Spleen (tissue), 11 donors: ENCODE data around the gene PDZD2. TPM values are rescaled to one million over a fixed set of nuclear protein-coding genes. Genes with fewer than 3 reads are reported as not detected.

Experiments used
- DNase-seq: peaks from one replicate; pipeline ENCODE4 v3.0.0-alpha.2; 2020
- H3K27ac ChIP-seq, 8 donors: fragments of 200-600 bp; sonication (generic) in 7 of 8; 1 replicate in 4 of 8; 2 replicates in 4 of 8; pipeline versions ENCODE4 v1.5.0 to v1.8.0; 2016 to 2021; ENCODE audit warnings: inconsistent platforms in 4 of 8, mild to moderate bottlenecking in 4 of 8, moderate library complexity in 1 of 8
- H3K27me3 ChIP-seq, 7 donors: fragments of 200-600 bp; sonication (generic) in 6 of 7; replicated peaks in 1 of 7; 1 replicate in 4 of 7; 2 replicates in 3 of 7; pipeline versions ENCODE4 v1.5.0 to v1.8.0; 2016 to 2021; ENCODE audit warnings: inconsistent platforms in 3 of 7, mild to moderate bottlenecking in 1 of 7
- H3K36me3 ChIP-seq, 6 donors: fragments of 200-600 bp; sonication (generic) in 5 of 6; 1 replicate in 4 of 6; 2 replicates in 2 of 6; pipeline versions ENCODE4 v1.5.0 to v1.8.0; 2016 to 2021; ENCODE audit warnings: inconsistent platforms in 2 of 6
- H3K4me1 ChIP-seq, 6 donors: fragments of 200-600 bp; sonication (generic) in 5 of 6; 1 replicate in 3 of 6; 2 replicates in 3 of 6; pipeline versions ENCODE4 v1.5.0 to v1.8.0; 2016 to 2021; ENCODE audit warnings: inconsistent platforms in 3 of 6
- H3K4me3 ChIP-seq, 8 donors: fragments of 200-600 bp; sonication (generic) in 7 of 8; 1 replicate in 4 of 8; 2 replicates in 4 of 8; pipeline versions ENCODE4 v1.5.0 to v1.8.0; 2016 to 2021; ENCODE audit warnings: inconsistent platforms in 4 of 8, mild to moderate bottlenecking in 4 of 8, moderate library complexity in 2 of 8
- H3K9me3 ChIP-seq, 8 donors: fragments of 200-600 bp; sonication (generic) in 7 of 8; 1 replicate in 4 of 8; 2 replicates in 4 of 8; pipeline versions ENCODE4 v1.5.0 to v1.8.0; 2016 to 2021; ENCODE audit warnings: inconsistent platforms in 4 of 8
- CTCF ChIP-seq, 11 experiments: fragments of 200-600 bp in 7 of 11; fragments of 450-650 bp in 4 of 11; sonication (generic) in 4 of 11; IDR thresholded peaks in 8 of 11; conservative IDR thresholded peaks in 3 of 11; 1 replicate in 7 of 11; 2 replicates in 4 of 11; pipeline versions ENCODE4 v1.4.0 to v1.8.0; 2016 to 2021; ENCODE audit warnings: antibody characterized with exemption in 11 of 11, inconsistent platforms in 4 of 11, mild to moderate bottlenecking in 1 of 11
- POLR2A ChIP-seq, 3 donors: fragments of 450-650 bp; IDR thresholded peaks; one replicate each; pipeline ENCODE4 v1.5.1; 2017; ENCODE audit warnings: antibody characterized with exemption in 3 of 3, mild to moderate bottlenecking in 1 of 3
- POLR2AphosphoS5 ChIP-seq, 3 donors: sonication (generic); formaldehyde crosslinking; IDR thresholded peaks; one replicate each; pipeline ENCODE4 v1.5.1; 2017; ENCODE audit warnings: antibody characterized with exemption in 3 of 3
- WGBS, 5 donors: extraction: QIAGEN DNeasy Blood & Tissue Kit in 3 of 5; methylation state at CpG; one replicate each; pipeline versions ENCODE4 v1.1.5 to v1.1.7; 2013 to 2018; 5-methylcytosine and 5-hydroxymethylcytosine counted together
- intact Hi-C: fragments of 100-400 bp; cut with DNase I; formaldehyde crosslinking; loops from one replicate; pipeline ENCODE4 v1.15.0; 2023; ENCODE audit warnings: low total_unique reads
- polyA plus RNA-seq, 3 donors: library from polyadenylated mRNA; stranded (reverse); fragments of 200-250 nt; gene quantifications; one replicate each; pipeline ENCODE4 v1.2.1, GENCODE V29; 2013
- total RNA-seq, 7 donors: library from RNA; depleted of rRNA in 3 of 7; stranded (reverse); fragments of >200 nt in 3 of 7; fragmentation: NEBNext Ultra II Directional in 4 of 7; extraction: Animal tissue kit (Norgen Biotek cat#: 25700) in 4 of 7; gene quantifications; one replicate each; pipeline versions ENCODE4 v1.1.0 to v1.2.1, GENCODE V29; 2016 to 2021
- donor health status: healthy with polysubstance abuse.
- donor health status: DM: no; HTN: no; CAD: no; lungs with moderate emphysema.
- donor health status: DM: no; HTN: no; CAD: no.
- donor health status: Bipolar disorder and iron deficiency.
- donor health status: healthy.
- donor health status: DM: no; HTN: no; CAD: no.
- donor health status: DM: yes; HTN: yes; CAD: no.

Gene PDZD2
- total and polyA plus RNA-seq, 10 donors = 0.09 to 4.7 (median 2.4) TPM

GRCh38 chr5:32047056-32047455, 408.1 kb downstream of the PDZD2 start:
- Histone ChIP-seq H3K9me3 (no peaks in the 10 kb centered on the region), H3K27ac (no peak overlapping the region), H3K4me3 (no peak overlapping the region), H3K36me3 (no peaks in the 10 kb centered on the region), H3K4me1 (no peaks in the 10 kb centered on the region), H3K27me3 (no peaks in the 10 kb centered on the region)
- intact Hi-C loops = no loop called here
- no peak for TF ChIP-seq CTCF (IDR thresholded peaks at IDR 0.05 in 8 of 11, conservative IDR thresholded peaks at IDR 0.05 in 3 of 11)
- no peak for TF ChIP-seq POLR2A (IDR thresholded peaks at IDR 0.05)
- TF ChIP-seq POLR2AphosphoS5 (IDR thresholded peaks at IDR 0.05) = no peak
- DNase-seq = no peak
- 91 to 97% (median 97%) methylated on average over 4 of the region's 4 CpGs for WGBS, 5 donors

DNA sequence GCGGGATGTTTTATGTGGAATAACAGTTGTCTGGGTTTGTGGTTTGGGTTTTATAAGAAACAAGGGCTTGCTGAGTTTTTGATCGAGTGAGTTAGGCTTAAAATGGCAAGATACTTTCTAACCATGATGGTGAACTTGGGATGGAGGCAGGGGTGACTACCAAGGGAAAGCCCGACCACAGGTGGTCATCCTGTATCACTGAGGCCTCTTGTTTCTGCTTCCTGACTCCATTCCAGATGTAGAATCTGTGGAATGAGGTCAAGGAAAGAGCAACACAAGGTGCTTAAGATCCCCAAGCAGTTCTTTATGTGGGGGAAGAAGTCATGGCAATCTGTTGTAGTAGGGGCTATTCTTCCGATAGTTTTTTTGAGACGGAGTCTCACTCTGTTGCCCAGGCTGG, 412.9 kb downstream of the PDZD2 start:
- H3K4me1 ChIP-seq = no peaks in the 10 kb centered on the region
- WGBS, 5 donors = 87 to 93% (median 90%) methylated on average over 5 of the region's 5 CpGs
- no peaks in the 10 kb centered on the region for H3K27me3 ChIP-seq
- DNase-seq = no peak
- TF ChIP-seq CTCF (IDR thresholded peaks at IDR 0.05 in 8 of 11, conservative IDR thresholded peaks at IDR 0.05 in 3 of 11) = no peak
- no peak for TF ChIP-seq POLR2A (IDR thresholded peaks at IDR 0.05)
- TF ChIP-seq POLR2AphosphoS5 (IDR thresholded peaks at IDR 0.05) = no peak
- H3K27ac ChIP-seq = no peak overlapping the region
- H3K36me3 ChIP-seq = no peaks in the 10 kb centered on the region
- H3K4me3 ChIP-seq = no peak overlapping the region
- intact Hi-C loops = no loop called here
- H3K9me3 ChIP-seq = no peaks in the 10 kb centered on the region

DNA sequence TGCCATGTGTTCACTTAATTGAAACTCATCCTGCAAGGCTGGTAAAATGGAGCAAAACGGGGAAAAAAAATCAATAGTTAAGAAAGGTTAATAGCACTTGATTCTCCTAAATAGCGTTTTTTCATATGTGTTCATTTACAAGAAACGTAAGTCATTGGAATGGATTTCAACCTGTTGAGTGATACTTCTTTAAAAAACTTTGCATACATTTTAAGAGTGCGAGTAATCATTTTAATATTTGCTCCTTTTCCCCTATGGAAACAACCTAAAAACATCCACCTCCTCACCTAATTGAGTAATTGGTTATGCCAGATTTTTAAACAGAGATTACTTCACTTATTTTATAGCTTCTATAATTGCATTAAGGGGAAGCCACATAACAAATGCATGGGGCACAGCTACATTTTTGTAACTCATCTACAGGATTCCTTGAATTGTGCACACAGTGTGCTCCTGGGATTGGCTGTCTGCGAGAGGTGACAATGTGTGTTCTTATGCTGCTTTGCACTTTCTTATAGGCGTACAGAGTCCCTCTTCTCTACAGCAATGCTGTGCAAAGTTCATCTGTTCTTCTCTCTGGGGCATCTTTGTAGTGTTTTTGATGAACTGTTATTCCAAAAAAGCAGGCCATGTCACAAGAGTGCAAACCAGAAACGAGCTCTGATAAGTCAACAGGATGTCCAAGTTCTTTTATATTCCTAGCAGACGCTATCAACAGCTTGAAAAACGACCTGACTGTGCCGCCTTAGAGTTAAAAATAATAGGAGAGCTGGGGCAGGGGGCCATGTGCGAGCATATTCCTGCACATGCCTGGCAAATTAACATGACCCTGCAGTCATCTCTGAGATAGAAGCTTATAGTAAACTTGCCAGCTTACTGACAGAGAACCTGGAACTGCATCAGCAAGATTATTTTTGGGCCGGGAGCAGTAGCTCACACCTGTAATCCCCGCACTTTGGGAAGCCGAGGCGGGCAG, 417.2 kb downstream of the PDZD2 start:
- 79 to 89% (median 83%) methylated on average over 15 of the region's 15 CpGs for WGBS, 5 donors
- H3K27me3 ChIP-seq = no peaks in the 10 kb centered on the region
- H3K4me1 ChIP-seq = no peaks in the 10 kb centered on the region
- H3K4me3 ChIP-seq = no peak overlapping the region
- no peak overlapping the region for H3K27ac ChIP-seq
- H3K36me3 ChIP-seq = no peaks in the 10 kb centered on the region
- TF ChIP-seq POLR2AphosphoS5 (IDR thresholded peaks at IDR 0.05) = no peak
- TF ChIP-seq CTCF (IDR thresholded peaks at IDR 0.05 in 8 of 11, conservative IDR thresholded peaks at IDR 0.05 in 3 of 11) = no peak
- TF ChIP-seq POLR2A (IDR thresholded peaks at IDR 0.05) = no peak
- no peak for DNase-seq
- intact Hi-C loops = no loop called here
- H3K9me3 ChIP-seq = no peaks in the 10 kb centered on the region
